GM21619 (cell line): ENCODE data around the gene FARSA.
"Not testable (repeated sequence)": the region's sequence is repeated elsewhere in the genome, so short reads cannot be mapped to it uniquely, and the experiment has no call there.

ENCODE experiments used
- ATAC-seq: cut with Tn5 transposase; IDR thresholded peaks from one replicate; pipeline ENCODE4 v1.9.1; 2021; ENCODE audit not compliant: unreplicated experiment

FARSA gene

DNA sequence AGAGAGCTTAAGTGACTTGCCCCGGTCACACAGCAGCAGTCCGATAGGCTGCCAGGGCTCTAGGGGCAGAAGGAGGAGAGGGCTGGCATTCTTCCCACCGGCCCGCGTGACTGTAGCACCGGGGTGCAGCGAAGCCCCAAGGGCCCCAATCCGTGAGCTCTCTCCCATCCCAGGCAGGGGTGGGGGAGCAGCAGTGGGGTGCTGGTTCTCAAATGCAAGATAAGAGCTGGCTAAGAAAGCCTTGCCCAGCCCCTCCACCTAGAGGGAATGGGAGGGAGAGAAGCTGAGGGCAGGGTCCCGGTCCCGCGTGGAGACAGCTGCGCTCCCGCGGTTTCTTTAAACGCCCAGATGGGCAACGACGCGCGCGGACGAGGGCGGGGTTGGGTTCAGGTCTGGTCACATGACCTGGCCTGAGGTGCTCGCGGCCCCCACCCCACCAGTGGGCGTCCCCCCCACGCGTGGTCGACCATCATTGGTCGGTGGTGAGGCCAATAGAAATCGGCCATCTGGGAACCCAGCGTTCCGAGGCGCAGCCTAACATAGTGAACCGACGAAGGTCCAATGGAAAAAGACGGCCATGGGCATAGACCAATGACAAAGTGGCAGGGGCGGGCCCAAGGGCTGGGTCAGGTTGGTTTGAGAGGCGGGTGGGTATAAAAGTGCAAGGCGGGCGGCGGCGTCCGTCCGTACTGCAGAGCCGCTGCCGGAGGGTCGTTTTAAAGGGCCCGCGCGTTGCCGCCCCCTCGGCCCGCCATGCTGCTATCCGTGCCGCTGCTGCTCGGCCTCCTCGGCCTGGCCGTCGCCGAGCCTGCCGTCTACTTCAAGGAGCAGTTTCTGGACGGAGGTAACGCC lies 4.6 kb upstream of the FARSA start, which contains the start of gene CALR:
CALR (plus strand) TSS at position 683 of the 852 bp plus-strand sequence; CDS start at position 754, 71 bp downstream.
- peak; percentile 82 for ATAC-seq

DNA sequence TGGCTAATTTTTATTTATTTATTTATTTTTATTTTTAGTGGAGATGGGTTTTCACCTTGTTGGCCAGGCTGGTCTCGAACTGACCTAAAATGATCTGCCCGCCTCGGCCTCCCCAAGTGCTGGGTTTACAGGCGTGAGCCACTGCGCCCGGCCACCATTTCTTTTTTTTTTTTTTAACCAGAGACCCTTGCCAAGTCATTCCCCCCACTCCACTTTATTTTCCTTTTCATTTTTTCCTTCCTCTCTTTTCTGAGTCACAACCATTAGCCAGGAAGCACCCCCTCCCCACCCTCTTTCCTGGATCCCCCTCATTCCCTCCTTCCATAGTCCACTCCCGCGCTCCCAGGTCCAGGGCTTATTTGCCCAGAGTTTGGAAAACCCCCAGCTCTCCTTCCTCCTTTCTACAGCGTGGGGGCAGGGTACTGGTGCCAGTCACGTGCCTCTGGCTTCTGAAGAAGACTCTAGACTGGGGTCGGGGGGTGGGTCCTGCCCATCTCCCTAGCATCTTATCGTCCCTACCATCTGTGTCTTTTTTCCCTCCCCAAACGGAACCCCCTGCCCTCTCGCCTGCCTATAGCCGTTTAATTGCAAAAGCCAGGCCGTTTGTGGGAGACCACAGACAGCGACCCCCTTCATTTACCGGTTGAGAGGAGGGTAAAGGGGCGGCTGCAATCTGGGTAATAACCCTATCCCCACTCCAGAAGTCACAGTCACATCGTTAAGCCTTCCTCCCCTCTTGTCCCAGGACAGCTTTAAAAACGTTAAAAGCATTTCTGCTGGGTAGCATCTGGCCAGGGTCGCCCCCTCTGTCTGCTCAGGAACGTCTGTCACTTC lies 3.8 kb upstream of the FARSA start:
- ATAC-seq: no peak

DNA sequence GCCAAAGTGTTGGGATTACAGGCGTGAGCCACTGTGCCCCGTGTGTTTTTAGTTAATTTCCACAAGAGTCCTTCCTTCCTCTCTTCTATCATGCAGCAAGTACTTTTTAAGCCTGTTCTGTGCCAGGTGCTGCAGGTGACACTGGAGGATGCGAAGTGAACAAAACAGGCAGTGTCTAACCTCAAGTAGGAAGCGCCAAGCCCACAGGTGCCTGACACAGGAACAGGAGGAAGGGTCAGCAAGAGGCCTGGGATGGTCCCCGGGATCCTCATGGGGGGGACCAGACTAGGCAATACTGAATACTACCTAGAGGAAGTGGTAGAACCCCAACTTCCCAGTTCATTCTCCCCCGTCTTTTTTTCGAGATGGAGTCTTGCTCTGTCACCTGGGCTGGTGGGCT lies 3.1 kb upstream of the FARSA start:
- ATAC-seq: no peak

DNA sequence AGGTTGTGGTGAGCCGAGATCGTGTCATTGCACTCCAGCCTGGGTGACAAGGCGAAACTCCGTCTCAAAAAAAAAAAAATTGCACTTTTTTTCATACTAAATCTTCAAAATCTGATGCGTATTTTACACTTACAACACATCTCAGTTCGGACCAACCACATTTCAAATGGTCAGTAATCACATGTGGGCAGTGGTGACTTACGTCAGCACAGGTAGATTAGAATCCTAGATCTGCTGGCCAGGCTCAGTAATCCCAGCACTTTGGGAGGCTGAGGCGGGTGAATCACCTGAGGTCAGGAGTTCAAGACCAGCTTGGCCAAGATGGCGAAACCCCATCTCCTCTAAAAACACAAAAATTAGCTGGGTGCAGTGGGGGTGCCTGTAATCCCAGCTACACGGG lies 1.6 kb upstream of the FARSA start:
- no peak for ATAC-seq

DNA sequence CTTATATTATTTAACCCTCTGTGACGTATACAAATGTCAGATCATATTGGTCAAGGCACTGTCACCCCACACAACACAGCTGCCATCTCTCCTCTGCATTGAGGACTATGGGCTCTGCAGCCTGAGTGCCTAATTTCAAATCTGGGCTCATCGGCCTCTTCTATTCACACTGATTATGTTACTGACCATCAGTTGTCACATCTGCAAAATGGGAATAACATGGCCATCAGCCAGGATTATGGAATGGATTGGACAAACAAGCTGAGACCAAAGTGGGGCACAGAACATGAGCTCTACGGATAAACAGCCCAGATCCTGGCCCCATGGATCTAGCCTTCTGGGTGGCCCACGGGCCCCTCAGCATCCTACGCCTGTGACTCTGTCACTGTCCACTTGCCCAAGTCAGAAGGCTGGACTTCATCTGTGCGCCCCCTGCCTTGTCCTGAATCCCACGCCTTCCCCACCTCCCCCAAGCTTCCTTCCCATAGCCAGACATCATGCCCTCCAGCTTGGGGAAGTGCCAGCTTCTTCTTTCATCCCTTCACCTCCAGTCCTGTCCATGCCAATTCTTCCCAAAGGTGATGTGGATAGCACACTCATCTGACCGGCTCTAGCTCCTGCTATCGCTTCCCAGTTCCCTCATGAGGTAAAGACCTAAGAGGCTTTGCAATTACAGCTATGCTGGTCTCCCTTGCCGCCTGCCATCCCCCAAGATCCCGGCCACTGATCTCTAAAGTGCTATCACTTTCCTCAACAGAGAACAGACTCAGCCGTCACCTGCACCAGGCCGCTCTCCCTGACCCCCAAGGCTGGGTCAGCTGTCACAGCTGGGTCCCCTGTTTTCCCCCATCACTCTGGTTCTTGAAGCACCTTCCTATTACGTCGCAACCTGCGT lies 872 bp downstream of the FARSA start:
- no peak for ATAC-seq

DNA sequence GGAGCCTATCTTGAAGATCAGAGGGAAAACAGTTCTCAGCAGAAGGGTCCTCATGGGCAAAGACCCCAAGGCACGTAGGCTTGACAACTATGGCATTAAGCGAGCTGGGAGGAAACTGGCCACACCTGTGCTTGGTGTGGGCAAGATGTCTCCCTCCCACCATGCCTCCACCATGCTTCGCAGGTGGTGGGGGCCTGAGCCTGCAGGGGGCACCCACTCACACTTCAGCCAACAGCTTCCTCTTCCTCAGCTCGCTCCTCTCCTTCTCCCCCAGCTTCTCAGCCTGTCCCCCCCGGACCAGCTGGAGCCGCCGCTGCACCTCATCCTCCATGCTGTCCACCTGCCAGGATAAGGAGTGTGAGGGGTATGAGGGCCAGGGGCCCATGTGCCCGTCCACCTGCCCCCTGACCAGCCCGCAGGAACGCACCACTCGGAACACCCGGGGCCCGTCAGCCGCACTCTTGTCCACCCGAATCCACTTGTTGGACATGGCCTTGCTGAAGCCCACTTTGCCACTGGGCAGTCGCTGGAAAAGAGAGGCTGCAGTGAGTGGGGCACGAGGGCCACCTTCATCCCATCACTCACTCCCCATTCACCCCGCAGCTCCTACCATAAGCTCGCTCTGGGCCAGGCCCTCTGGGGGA lies 3.4 kb downstream of the FARSA start:
- ATAC-seq: no peak

DNA sequence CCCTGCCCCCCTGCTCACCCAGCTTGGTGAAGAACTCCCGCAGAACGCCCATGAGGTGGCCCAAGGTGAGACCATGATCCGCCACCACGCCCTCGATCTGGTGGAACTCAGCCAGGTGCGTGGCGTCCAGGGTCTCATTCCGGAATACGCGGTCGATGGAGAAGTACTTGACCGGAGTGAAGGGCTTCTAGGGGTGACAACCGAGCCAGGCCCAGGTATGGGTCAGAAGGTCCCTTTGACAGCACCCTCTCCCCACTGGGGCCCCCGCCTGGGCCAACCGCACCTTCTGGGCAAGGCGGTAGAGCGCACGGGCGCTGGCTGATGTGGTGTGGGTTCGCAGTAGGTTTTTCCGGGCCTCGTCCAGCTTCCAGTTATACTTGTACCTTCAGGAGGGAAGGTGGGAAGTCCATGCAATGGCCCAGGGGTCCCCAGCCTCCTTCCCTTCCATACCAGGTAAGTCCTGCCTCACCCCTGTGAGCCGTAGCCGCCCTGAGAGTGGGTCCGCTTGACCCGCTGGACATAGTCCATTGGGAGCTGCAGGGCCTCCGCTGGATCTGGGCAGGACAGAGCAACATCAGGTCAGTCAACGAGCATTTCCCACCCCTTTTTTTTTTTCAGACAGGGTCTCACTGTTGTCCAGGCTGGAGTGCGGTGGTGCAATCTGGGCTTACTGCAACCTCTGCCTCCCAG lies 8.7 kb downstream of the FARSA start:
- no peak for ATAC-seq

DNA sequence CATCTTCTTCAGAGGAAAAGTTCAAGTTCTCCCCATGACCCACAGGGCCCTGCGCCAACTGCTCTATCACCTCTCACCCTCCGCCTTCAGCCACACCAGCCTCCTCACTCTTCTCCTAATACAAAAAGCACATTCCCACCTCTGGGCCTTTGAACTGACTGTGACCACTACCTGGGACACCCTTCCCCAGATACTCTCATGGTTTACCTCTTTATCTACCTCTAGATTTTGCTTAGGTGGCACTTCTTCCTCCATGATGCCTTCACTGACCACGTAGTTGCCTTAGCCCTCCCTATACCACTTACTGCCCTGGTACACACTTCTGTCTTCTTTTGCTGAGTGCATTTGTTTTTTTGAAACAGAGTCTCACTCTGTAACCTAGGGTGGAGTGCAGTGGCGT lies 10.6 kb downstream of the FARSA start:
- ATAC-seq: no peak

DNA sequence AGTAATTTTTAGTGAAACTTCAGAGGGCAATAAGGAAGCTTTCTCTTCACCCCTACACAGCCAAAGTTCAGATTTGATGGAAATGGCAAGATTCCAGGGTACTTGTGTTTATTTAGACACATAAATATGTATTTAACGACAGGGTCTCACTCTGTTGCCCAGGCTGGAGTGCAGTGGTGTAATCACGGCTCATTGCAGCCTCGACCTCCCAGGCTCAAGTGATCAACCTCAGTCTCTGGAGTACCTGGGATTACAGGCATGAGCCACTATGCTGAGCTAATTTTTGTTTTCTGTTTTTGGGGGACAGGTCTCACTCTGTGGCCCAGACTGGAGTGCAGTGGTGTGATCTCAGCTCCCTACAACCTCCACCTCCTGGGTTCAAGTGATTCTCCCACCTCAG lies 12.5 kb downstream of the FARSA start:
- ATAC-seq: no peak

DNA sequence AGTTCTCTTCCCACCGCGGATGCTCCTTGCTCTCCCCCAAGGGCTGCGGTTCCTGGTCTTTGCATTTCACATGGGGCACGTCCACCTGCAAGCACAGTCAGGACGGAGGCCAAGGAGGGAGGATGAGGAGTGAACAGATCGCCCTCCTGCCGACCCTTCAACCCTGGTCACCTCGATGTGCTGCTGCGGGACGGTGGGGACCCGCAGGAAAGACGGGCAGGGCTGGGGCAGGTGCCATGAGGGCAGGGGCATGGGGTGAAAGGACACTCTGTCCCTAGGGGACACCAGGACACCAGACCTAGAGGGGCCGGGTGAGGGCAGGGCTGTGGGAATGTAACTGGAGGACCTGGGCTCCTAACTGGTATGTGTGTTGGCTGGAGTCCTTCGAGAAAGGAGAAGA lies 15.3 kb downstream of the FARSA start:
- no peak for ATAC-seq

DNA sequence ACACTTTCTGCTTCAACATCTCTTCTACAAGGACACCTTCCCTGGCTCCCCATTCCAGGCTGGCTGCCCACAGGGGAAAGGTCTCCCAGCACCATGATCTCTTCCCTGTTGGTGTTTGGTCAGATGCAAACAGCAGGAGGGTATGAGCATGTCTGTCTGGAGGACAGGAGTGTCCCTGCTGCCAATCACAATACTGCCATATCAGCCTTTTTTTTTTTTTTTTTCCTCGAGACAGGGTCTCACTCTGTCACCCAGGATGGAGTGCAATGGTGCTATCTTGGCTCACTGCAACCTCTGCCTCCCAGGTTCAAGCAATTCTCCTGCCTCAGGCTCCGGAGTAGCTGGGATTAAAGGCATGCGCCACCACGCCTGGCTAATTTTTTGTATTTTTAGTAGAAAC lies 17.7 kb downstream of the FARSA start:
- not testable (repeated sequence) for ATAC-seq

DNA sequence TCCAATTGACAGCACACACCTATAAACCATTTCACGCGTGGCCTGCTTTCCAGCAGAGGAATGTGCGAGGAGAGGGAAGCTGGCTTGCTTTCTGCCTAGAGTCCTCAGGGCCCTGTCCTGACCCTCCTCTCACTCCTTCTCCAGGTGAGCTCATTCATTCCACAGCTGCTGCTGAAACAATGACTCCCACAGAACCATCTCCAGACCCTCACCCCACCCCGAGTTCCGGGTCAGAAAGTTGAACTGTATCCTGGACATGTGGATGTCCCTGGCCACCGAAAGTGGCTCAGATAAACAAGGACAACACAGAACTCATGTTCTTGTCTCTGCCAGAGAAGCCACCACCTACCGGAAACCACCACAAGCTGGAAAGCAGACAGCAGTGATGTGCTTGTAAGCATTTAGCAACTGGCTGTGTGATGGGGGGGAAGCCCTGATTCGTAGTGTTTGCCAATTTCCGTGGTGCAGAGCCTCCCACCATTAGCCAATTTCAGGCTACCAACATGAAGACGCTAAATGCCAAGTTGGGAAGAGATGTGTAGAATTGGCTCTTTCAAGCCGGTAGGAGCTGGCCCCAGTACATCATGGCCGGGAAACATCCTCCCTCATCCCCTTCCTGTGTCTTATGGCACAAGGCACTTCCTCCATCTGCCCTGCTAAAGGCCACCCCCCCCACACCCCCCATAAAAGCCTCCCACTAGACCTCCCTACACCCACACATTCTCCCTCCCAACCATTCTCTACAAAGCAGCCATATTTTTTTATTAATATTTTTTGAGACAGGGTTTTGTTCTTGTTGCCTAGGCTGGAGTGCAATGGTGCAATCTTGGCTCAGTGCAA lies 19.4 kb downstream of the FARSA start:
- no peak for ATAC-seq

DNA sequence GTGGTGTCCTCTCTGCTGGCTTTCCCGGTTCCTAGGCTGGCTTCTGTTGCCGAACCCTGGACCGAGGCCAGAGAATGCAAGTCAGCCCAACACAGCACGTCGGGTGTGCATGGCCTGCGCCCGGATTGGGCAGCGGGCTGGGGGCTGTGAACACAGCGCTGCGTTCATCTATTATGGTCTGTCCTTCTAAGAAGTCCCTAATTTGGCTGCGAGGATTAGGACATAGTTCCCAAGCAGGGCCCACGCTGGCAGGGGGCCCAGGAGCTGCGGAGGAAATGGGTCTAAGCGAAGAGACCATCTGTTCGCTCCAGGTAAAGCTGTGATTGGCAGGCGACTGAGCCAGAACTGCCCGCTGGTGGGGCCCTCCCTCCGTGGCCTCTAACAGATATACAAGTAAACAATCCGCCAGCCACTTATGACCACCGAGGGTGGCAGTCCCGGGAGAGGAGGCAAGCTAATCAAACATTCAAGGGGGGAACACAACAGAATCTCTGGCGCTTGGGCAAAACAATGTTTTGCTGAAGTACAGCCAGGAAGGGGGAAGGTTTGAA lies 20.4 kb downstream of the FARSA start:
- ATAC-seq: no peak

DNA sequence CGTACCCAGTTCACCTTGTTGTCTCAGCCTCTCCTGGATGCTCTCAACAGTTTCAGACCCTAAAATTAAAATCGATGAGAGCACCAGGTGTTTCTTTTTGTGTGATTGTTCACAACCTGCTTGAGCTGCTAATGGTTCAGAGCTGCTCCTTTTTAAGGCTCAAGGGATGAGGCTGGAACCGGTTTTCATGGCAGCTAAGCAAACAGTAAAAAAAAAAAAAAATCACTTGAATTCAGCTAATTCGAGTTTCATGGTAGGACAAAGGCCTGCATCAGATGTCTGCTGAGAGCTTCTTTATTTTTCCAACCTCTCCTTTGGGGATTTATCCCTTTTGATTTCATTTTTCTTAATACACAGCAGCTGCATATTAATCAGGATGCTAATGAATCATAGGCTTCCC lies 20.9 kb downstream of the FARSA start:
- no peak for ATAC-seq

DNA sequence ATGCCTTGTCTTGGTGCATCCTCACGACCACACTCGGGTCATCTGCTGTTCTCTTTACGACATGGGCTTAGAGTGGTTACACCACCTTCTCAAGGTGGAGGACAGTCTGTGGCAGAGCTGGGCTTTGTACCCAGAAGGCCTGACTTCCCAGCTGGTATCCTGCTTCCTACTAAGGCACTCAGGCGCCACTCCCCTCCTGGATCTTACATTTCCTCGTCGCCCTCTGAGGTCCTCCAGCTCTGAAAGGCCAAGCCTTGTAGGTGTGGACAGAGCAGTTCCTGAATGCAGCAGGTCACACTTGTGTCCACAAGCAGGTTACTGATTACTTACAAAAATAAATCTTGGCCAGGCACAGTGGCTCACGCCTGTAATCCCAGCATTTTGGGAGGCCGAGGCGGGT lies 26.3 kb downstream of the FARSA start:
- no peak for ATAC-seq

DNA sequence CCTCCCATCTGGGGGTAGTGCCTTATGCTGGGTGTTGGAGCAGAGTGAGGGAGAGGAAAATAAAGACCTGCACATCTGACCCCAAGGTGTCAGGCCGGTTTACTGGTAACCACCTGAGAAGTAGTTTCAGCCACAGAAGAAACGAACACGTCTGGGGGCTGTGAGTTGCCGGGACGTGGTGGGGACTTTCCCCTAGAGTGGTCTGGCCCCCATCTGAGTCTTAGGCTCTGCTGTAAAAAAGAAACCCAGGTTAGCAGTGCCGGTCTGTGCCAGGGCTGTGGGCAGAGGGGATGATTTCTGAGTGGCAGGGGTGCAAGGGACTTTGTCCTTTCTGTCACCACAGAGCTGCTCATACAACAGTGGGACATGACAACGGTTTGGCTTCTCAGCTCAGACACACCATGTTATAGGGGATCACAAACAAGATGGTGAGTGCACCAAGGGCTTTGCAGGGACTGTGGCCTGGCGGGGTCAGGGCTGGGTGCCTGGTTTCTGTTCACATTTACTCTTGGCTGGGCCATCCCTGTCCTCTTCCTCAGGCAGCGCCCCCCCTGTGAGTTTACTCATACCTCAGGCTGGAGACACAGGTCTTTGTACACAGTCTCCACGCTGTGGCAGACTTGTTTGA lies 33.5 kb downstream of the FARSA start:
- peak; percentile 63 for ATAC-seq

DNA sequence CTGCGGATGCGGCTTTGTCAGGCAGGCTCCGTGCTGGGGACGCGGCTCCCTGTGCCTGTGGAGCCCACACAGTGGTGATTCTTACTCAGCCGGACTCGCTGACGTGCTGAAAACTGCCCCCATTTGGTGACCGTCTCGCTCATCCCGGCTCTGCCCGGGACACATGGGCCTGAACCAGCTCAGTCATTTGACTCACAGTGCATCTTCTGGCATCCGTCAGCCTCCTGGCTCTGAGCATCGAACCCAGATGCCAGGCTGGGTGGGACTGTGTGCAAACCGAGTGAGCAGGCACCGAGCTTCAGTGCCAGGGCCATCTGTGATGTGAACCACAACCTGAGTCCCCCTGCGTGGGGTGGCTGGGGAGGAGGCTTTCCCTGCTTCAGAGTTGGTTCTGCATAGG lies 37.1 kb downstream of the FARSA start:
- ATAC-seq: no peak

DNA sequence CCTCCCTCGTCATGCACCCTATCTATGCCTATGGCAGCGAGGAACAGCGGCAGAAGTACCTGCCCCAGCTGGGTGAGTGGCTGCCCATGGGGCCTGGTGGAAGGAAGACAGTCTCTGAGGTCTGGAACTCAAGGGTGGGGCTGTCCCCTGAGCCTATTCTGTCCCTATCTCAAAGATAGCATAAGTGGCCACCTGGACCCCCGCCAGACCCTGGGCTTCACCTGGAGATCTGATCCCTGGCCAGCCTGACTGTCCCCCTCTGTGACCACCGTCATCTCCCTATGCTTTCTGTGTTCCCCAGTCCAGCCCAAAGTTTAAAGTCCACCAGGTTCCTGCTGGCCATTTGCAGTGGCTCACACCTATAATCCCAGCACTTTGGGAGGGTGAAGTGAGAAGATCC lies 39.9 kb downstream of the FARSA start:
- no peak for ATAC-seq
